Stimulated activated CD8-positive, alpha-beta memory T cell treated with anti-CD3 and anti-CD28 coated beads, Interleukin-12 subunit alpha, Interleukin-12 subunit beta, amount 100 ng/mL, for 24 hours (primary cell): ENCODE results near the gene SYMPK.
"Not testable (repeated sequence)": the region's sequence is repeated elsewhere in the genome, so short reads cannot be mapped to it uniquely, and the experiment has no call there.

ENCODE experiments used
- DNase-seq: peaks from one replicate; pipeline ENCODE4 v3.0.0-alpha.2; 2020; ENCODE audit errors: extremely low read depth

Gene SYMPK

GRCh38 chr19:45804140-45804958 is 58.6 kb downstream of the SYMPK start:
- no peak for DNase-seq

DNA sequence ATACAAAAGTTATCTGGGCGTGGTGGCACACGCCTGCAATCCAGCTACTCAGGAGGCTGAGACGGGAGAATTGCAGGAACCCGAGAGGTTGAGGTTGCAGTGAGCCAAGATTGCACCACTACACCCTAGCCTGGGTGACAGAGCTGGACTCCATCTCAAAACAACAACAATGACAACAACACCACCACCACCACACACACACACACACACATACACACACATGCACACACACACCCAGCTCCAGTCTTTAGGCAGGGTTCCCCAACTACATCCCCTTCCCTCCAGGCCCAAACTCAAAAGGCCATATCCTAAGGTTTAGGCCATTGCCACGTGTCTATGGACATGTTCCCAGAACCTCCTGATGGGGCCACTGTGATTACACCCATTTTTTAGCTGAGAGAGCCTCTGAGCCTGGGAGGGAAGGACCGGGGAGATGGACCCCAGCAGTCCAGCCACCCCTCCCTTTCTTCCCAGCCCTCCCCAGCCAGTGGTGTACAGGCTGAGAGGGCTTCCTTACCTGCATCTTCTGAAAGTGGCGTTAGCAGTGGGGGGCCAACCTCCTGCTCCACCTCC is 61.3 kb downstream of the SYMPK start:
- no peak for DNase-seq

GRCh38 chr19:45800070-45800553 is 62.8 kb downstream of the SYMPK start:
- DNase-seq = no peak

DNA sequence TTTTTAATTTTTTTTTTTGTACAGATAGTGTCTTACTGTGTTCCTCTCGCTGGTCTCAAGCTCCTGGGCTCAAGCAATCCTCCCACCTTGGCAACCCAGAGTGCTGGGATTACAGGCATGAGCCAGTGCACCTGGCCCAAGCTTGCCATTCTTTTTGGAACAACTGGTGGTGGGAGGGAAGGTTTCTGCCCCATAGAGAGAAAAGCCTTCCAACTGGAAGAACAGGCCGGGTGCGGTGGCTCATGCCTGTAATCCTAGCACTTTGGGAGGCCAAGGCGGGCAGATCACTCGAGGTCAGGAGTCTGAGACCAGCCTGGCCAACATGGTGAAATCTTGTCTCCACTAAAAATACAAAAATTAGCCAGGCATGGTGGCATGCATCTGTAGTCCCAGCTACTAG is 63.4 kb downstream of the SYMPK start:
- not testable (repeated sequence) for DNase-seq

DNA sequence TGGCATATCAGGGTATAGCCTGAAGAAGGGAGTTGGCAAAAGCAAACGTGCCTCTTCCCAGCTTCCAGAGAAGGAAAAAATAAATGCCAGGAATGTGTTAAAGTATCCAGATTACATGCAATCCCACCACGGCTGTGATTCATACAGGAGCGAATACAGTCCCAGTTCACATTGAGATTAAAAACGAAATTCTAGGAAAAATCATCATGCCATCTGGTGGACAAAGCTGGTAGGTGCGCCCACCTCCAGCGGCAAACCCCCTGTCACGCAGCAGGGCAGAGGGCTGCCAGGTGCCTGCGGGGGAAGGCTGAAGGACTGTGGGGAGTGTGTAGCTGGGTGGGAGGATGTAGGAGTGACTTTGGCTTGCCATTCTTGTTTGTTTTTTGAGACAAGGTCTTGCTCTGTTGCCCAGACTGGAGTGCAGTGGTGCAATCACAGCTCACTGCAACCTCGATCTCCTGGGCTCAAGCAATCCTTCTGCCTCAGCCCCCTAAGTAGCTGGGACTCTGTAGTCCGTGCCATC is 63.9 kb downstream of the SYMPK start:
- DNase-seq = no peak

GRCh38 chr19:45794627-45795026 is 68.3 kb downstream of the SYMPK start:
- no peak for DNase-seq

DNA sequence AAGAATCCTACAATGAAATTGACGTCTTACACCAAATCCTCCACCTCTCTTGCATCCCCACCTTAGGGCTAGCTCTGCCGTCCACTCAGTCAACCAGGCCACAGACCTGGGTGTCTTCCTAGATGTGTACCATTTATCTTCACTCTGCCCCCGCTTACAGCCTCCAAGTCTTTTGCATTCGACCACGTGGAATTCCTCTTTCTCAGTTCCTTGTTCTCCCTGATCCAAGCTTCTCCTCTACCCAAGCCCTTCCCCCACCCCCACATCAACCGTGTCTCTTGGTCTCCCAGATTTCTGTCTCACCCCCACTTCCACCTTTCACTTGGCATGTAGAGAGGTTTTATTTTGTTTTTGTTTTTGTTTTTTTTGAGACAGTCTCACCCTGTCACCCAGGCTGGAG is 69.1 kb downstream of the SYMPK start:
- DNase-seq = no peak

- DNase-seq = no peak
Observed at GRCh38 chr19:45793178-45793564, 69.8 kb downstream of the SYMPK start.

DNA sequence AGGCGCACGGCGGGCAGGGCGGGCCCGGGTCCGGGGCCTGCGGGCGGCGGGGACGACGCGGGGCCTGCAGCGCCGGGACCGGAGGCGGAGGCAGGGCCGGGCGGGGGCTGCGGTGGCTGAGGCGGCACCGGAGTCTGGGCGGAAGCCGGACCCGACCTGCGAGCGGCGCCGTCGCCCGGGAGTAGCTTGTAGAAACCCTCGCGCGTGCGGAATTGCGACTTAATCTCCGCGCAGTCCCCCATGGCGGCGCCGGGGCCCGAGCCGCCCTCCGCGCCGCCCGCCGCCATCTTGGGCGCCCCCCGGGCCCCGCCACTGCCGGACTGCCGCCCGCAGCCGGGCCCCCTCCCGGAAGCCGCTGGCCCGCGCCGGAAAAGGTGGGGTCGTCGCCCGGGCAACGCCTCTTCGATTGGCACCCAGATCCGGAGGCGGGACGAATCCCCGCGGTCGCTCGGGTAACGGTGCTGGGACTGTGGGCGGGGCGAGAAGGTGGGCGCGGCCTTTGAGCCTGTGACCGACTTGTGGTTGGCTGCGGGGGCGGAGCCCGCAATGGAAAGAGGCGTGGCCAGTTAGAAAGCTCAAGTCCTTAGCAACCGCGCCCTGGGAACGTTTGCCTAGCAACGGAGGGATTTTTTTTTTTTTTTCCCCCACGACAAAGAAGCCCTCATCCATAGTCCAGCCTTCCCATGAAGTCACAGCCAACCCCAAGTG is 70.3 kb downstream of the SYMPK start, which contains the start of gene DMWD:
Gene DMWD, minus strand, starts transcription at position 376 of the 708 bp plus-strand sequence. Its CDS starts 89 bp downstream, at position 287.
- peak; percentile 99 for DNase-seq

GRCh38 chr19:45791744-45792469 is 71.0 kb downstream of the SYMPK start:
- no peak for DNase-seq

DNA sequence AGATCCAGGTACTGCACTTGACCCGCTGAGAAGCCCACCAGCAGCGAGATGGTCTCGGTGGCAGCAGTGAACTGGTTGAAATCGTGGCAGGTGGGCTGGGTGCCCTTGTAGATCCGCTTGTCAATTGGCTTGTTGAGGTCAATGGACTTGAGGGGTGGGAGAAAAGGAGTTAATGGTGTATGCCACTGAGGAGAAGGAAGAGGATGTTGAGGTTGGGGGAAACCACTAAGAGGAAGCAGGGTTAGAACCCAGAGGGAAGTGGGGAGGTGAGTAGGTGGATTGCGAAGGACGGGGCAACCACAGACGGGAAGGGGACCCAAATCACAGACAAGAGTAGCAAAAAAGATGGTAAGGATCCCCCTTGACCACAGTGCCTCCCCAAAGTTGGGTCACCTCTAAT is 72.0 kb downstream of the SYMPK start:
- no peak for DNase-seq

DNA sequence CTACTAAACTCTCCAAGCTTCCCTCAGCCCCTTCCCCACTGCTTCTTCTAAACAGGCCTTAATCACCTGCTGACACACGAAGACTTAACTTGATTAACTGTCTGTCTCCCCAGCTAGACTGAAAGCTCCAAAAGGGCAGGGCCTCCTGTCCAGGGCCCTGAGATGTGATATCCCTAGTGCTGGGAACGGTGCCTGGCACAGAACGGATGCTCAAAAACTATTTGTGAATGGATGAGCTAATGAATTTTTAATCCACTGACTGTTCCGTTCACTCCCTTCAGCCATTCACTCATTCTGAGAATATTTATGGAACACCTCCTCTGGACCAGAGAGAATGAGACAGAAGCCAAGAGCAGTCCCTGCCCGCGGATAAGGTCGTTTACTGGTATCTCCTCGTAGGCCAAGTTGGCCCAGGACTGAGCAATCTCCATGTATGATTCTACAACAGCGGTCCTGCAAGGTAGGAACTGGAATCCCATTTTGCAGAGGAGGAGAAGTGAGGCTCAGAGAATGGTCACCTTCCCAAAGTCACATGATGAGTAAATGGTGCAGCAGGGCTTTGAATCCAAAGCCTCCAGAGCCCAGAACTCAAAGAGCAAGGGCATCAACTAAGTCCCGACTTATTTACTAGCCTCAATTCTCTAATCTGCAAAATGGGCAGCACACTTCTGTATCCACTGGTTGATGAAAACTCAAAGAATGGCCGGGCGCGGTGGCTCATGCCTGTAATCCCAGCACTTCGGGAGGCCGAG is 73.7 kb downstream of the SYMPK start:
- DNase-seq = no peak

DNA sequence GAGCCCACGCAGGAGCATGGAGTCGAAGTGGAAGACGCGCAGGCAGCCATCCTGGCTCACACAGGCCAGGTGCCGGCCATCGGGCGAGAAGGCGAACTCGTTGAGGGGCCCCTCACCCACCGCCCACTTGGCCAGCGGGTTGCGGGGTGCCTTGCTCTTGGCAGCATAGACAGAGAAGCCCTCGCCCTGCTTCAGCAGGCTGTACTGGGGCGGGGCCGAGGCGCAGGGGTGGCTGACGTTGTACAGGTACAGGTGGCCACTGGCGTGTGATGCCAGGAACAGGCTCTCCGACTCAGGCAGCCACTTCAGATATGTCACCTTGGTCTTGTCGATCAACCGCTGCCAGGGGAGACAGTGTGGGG is 76.4 kb downstream of the SYMPK start:
- no peak for DNase-seq

GRCh38 chr19:45785781-45786532 is 77.0 kb downstream of the SYMPK start:
- no peak for DNase-seq

DNA sequence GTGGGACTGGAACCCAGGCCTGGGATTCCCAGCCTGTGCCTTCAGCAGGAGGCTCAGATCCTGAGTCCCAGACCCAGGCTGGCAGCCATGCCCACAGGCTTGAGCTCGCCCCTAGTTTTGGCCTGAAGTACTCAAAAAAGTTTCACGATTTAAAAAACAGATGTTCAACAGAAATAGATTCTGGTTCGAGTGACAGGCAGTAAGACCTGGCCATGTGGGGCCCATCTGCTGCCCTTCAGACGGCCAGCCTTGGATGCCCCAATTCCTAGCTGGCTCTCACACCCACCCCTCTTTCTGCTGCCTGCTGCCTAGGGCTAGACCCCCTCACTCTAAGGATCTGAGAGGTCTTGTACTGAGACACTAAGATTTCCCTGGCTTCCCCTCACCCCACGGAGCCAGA is 77.8 kb downstream of the SYMPK start:
- DNase-seq = no peak

DNA sequence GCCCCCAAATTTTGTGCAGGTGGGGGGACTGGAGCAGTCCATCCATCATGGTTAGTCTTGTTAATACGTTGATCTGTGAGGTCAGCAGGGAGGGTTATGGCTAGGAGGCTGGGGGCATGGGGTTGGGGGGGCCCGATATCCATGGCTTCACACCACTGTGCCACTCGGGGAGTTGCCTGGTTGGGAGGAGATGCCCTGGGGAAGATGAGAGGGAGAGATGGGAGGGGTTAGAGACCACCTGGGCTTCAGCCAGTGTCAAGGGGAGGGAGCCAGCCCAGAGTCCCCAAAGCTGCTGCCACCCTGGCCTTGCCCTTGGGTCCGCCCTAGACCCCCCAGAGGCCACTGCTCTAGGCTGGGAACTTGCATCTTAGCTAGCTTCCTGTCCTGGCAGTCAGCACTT is 78.9 kb downstream of the SYMPK start:
- no peak for DNase-seq

DNA sequence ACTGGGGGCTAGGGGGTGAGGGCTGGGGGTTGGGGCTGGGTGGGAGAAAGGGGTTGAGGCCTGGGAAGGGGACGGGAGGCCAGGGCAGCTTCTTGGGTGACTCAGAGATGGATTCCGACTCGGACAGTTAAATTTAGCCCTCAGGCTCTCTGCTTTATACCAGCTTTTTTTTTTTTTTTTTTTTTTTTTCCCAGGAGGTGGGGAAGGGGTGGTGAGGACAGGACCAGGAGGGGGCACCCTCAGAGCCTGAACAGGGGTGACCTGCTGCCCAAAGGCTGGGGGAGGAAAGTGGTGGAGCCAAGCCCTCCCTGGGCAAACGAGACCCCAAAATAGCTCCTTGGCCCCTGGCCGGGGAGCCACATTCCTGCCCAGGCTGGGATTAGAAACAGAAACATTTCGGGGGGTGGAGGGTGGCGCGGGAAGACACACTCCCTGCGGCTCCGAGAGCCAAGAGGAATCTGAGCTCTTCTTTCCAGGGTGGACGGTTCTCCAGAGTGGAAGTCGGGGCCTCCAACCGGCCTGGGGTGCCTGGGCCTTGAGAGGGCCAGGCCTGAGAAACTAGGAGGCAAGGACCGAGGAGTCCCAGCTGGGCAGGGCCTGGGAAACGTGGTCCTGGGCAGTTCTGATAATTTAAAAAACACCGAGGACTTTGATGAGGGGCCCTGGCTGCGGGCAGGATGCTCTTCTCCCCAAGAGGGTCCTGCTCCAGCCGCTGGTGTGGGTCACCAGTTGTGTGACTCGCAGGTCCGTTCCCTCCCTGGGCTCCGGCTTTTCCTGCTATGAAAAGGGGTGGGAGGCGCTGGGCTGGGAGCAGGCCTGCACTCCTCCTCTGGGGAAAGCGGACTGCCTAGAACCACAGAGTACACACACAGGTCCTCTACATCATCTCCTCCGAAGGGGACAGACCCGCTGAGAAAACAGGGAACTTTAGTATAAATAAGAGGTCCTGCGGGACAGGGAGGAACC is 79.8 kb downstream of the SYMPK start:
- DNase-seq = no peak

DNA sequence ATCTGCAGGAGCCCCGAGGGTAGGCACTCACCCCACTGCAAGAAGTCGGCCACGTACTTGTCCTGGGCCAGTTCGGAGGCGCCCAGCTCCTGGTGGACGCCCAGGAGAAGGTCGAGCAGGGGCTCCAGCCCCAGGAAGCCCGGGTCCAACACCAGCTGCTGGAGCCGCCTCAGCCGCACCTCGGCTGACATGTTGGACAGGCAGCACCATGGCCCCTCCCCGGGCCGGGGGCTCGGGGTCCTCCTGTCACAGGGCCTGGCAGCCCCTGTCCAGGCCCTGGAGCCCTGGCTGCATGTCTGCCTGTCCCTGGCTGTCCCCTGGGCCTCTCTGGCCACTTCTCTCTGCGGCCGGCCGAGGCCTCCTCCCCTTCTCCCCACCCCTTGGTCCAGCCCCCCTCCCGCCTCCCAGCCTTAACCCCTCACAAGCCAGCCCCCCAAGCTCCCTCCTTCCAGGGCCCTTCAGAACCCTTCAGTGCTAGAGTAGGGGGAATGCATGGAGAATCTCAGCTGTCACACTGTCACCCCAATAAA is 80.7 kb downstream of the SYMPK start, which contains the start of gene DMPK:
Gene DMPK, minus strand, starts transcription at position 329 of the 530 bp plus-strand sequence. Its CDS starts 138 bp downstream, at position 191.
- no peak for DNase-seq
